Measurements from ENCODE around the gene CTNNBIP1.
A peak's percentile ranks its signal among the peaks of the same experiment; 100 is the strongest.

The CTNNBIP1 gene

DNA sequence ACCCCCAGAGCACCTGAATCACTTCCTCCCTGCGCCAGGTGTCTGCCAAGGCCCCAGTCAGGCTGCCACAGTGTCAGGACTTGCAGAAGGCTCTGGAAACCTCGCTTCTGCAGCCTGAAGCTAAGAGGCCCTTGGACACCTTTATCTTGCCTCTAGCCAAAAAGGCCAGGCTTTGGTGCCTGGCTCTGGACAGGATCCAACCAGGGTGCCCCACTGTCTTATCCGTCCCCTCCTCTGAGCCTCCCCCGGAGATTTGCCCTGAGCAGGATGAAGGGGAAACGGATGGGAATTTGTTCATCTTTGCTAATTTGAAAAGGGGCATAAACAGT, 73.5 kb downstream of the CTNNBIP1 start:
- TF ChIP-seq ZNF565 (CRISPR knock-in tag; conservative IDR thresholded peaks at IDR 0.05; ENCODE audit: low read depth) = no peak
- no peak for TF ChIP-seq TSHZ2 (CRISPR knock-in tag; IDR thresholded peaks at IDR 0.05)
- TF ChIP-seq ZNF8 (CRISPR knock-in tag; IDR thresholded peaks at IDR 0.05) = no peak
- no peak for TF ChIP-seq ZFP30 (CRISPR knock-in tag; IDR thresholded peaks at IDR 0.05)
- no peak for TF ChIP-seq SNAI2 (CRISPR knock-in tag; IDR thresholded peaks at IDR 0.05)
- no peak for TF ChIP-seq ARNTL (CRISPR knock-in tag; IDR thresholded peaks at IDR 0.05; ENCODE audit: borderline replicate concordance, low read depth)
- TF ChIP-seq GLIS3 (CRISPR knock-in tag; IDR thresholded peaks at IDR 0.05) = no peak
- TF ChIP-seq, protein P1, sequence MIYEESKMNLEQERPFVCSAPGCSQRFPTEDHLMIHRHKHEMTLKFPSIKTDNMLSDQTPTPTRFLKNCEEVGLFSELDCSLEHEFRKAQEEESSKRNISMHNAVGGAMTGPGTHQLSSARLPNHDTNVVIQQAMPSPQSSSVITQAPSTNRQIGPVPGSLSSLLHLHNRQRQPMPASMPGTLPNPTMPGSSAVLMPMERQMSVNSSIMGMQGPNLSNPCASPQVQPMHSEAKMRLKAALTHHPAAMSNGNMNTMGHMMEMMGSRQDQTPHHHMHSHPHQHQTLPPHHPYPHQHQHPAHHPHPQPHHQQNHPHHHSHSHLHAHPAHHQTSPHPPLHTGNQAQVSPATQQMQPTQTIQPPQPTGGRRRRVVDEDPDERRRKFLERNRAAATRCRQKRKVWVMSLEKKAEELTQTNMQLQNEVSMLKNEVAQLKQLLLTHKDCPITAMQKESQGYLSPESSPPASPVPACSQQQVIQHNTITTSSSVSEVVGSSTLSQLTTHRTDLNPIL (CRISPR knock-in tag; IDR thresholded peaks at IDR 0.05; ENCODE audit: low read depth) = no peak
- no peak for TF ChIP-seq PPARA (CRISPR knock-in tag; IDR thresholded peaks at IDR 0.05; ENCODE audit: borderline replicate concordance)
- no peak for TF ChIP-seq ISL1 (CRISPR knock-in tag; IDR thresholded peaks at IDR 0.05)
- no peak for TF ChIP-seq CSDC2 (CRISPR knock-in tag; IDR thresholded peaks at IDR 0.05)
- ATAC-seq = no peak

DNA sequence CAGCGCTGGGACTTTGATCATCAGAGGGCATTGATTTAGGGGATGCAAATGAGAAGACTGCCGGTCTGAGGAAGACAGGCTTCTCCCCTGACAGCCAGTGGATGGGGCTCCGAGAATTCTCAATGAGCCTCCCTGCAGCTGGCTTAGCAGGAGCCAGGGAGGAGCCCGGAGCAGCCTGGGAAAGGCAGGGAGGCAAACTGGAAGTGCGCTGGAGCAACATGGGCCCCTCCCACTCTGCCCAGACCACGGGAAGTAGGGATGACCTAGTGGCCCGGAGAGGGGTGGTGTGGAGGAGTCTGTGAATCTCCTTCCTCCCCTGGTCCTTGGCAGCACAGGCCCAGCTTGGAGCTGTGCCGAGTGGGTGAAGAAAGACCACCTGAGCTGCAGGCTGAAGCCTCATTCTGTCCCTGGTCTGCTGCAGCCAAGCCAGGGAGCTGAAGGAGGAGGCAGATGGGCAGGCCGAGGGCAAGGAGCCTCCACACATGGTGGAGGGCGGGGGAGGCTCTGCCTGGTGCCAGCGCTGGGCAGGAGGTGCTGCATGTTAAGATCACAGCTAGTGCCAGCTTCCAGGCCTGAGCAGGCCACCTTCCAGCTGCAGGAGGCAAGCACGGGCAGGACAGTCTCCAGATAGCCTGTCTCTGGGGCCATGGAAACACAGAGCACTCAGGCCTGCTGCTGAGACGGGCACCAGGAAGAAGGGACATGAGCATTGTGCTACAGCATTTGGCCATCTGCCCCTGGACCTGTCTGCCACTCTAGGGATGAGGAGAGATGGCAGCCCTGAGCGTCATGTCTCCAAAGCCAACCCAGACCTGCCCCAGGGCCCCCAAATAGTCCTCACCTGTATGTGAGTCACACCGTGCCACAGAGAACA, 74.1 kb downstream of the CTNNBIP1 start:
- peak; percentile 38 for ATAC-seq
- TF ChIP-seq ARNTL (CRISPR knock-in tag; IDR thresholded peaks at IDR 0.05; ENCODE audit: borderline replicate concordance, low read depth) (no peak), ZNF565 (CRISPR knock-in tag; conservative IDR thresholded peaks at IDR 0.05; ENCODE audit: low read depth) (no peak), RARB (CRISPR knock-in tag; IDR thresholded peaks at IDR 0.05) (no peak), TSHZ2 (CRISPR knock-in tag; IDR thresholded peaks at IDR 0.05) (no peak), TOX (CRISPR knock-in tag; IDR thresholded peaks at IDR 0.05; ENCODE audit: borderline replicate concordance) (no peak), ZFP30 (CRISPR knock-in tag; IDR thresholded peaks at IDR 0.05) (no peak), PATZ1 (CRISPR knock-in tag; IDR thresholded peaks at IDR 0.05; ENCODE audit: borderline replicate concordance) (no peak), OSR1 (CRISPR knock-in tag; IDR thresholded peaks at IDR 0.05) (no peak), ZNF8 (CRISPR knock-in tag; IDR thresholded peaks at IDR 0.05) (no peak), SNAI2 (CRISPR knock-in tag; IDR thresholded peaks at IDR 0.05) (no peak), ZC3H10 (CRISPR knock-in tag; IDR thresholded peaks at IDR 0.05) (no peak), BACH2 (CRISPR knock-in tag; IDR thresholded peaks at IDR 0.05; ENCODE audit: borderline replicate concordance) (no peak), CSDC2 (CRISPR knock-in tag; IDR thresholded peaks at IDR 0.05) (no peak), ESRRG (CRISPR knock-in tag; IDR thresholded peaks at IDR 0.05) (no peak), GLIS3 (CRISPR knock-in tag; IDR thresholded peaks at IDR 0.05) (no peak), ZFP3 (CRISPR knock-in tag; IDR thresholded peaks at IDR 0.05) (no peak)
- TF ChIP-seq, protein P2, sequence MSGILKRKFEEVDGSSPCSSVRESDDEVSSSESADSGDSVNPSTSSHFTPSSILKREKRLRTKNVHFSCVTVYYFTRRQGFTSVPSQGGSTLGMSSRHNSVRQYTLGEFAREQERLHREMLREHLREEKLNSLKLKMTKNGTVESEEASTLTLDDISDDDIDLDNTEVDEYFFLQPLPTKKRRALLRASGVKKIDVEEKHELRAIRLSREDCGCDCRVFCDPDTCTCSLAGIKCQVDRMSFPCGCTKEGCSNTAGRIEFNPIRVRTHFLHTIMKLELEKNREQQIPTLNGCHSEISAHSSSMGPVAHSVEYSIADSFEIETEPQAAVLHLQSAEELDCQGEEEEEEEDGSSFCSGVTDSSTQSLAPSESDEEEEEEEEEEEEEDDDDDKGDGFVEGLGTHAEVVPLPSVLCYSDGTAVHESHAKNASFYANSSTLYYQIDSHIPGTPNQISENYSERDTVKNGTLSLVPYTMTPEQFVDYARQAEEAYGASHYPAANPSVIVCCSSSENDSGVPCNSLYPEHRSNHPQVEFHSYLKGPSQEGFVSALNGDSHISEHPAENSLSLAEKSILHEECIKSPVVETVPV (CRISPR knock-in tag; IDR thresholded peaks at IDR 0.05) = no peak
- TF ChIP-seq, protein P3, sequence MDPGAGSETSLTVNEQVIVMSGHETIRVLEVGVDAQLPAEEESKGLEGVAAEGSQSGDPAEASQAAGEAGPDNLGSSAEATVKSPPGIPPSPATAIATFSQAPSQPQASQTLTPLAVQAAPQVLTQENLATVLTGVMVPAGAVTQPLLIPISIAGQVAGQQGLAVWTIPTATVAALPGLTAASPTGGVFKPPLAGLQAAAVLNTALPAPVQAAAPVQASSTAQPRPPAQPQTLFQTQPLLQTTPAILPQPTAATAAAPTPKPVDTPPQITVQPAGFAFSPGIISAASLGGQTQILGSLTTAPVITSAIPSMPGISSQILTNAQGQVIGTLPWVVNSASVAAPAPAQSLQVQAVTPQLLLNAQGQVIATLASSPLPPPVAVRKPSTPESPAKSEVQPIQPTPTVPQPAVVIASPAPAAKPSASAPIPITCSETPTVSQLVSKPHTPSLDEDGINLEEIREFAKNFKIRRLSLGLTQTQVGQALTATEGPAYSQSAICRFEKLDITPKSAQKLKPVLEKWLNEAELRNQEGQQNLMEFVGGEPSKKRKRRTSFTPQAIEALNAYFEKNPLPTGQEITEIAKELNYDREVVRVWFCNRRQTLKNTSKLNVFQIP (CRISPR knock-in tag; IDR thresholded peaks at IDR 0.05; ENCODE audit: borderline replicate concordance, low read depth) = no peak
